NCI-H146 treated with DMSO at 0.1 percent for 48 hours (cell line): ENCODE results near the gene AMZ1.
A peak's percentile ranks its signal among the peaks of the same experiment; 100 is the strongest.
"Not testable (repeated sequence)": the region's sequence is repeated elsewhere in the genome, so short reads cannot be mapped to it uniquely, and the experiment has no call there.

Experiments
- DNase-seq: peaks from one replicate; lab custom pipeline; 2025; ENCODE audit not compliant: unreplicated experiment; lab: John Stamatoyannopoulos, UW

AMZ1 gene

DNA sequence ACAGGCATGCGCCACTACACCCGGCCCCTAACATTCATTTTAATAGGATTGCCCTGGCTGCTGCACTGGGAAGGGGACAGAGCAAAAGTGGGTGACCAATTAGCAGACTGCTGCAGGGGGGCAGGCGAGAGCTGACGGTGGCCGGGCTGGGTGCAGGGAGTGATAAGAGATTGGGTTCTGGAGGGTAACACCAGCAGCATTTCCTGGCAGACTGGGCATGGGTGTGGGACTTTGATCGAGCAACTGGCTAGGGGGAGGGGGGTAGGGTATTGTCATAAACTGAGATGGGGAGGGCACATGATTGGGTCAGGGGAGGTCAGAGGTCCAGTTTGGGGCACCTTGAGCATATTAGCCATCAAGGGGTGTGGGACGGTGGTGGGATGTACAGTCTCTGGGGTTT lies 20.2 kb upstream of the AMZ1 start:
- no peak for DNase-seq

DNA sequence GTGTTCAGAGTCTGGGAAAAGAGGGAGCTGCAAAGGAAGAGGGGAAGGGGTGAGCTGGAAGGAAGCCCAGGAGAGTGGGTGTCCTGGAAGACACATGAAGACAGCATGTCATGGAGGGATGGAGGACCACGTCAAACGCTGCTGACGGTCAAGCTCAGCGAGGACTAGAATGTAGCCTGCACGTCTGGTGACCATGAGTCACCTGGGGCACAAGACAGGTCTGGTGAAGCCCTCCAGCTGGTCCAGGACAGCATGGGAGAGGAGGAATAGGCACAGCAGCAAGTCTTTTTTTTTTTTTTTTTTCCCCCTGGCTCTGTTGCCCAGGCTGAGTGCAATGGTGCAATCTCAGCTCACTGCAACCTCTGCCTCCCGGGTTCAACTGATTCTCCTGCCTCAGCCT lies 19.6 kb upstream of the AMZ1 start:
- no peak for DNase-seq

DNA sequence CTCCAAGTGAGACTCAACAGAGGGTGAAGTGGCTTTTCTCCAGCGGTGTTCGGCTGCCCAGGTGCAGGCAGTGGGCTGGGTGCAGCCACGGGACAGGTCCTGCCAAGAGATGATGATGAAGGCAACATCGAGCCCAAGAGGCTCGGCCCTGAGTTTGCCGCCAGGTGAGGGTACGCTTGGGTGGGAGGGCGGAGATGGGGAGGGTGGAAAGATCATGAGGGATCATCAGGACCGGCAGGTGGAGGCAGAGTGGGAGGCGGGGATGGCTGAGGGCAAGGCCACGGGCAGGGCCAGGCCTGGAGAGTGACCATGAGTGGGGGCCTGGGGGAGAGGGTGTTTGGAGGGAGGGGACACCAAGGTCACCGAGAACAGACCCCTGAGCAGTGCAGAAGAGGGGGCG lies 17.8 kb upstream of the AMZ1 start:
- no peak for DNase-seq

DNA sequence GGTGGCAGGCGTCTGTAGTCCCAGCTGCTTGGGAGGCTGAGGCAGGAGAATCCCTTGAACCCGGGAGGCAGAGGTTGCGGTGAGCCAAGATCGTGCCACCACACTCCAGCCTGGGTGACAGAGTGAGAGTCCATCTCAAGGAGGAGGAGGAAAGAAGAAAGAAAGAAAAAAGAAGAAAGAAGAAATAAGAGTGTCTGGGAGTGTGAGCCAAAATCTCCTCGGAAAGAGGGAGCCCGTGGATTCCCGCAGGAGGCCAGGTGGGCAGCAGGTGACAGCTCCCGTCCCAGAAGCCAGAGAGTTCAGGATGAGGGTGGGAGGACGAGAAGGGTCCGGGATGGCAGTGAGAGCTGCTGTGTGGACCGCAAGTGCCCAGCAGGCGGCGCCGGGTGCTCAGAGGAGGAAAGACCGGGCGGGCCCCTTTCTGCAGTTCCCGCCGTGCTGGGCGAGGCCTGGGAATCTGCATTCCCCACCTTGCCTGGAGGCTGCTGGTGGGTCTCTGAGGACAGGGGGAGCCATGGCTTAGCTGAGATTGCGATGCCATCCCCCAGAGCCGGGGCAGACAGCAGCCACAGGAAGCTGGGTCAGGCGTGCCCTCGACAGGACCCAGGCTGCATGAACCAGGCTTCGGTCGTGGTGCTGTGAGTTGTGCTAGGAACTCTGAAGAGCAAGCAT lies 17.1 kb upstream of the AMZ1 start:
- DNase-seq: peak; percentile 20

DNA sequence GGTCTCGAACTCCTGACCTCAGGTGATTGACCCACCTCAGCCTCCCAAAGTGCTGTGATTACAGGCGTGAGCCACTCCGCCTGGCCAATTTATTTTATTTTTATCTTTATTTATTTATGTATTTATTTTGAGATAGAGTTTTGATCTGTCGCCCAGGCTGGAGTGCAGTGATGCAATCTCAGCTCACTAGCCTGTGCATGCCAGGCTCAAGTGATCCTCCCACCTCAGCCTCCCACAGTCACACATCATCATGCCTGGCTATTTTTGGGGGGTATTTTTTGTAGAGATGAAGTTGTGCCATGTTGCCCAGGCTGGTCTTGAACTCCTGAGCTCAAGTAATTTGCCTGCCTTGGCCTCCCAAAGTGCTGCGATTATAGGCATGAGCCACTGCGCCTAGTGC lies 14.8 kb upstream of the AMZ1 start:
- not testable (repeated sequence) for DNase-seq

DNA sequence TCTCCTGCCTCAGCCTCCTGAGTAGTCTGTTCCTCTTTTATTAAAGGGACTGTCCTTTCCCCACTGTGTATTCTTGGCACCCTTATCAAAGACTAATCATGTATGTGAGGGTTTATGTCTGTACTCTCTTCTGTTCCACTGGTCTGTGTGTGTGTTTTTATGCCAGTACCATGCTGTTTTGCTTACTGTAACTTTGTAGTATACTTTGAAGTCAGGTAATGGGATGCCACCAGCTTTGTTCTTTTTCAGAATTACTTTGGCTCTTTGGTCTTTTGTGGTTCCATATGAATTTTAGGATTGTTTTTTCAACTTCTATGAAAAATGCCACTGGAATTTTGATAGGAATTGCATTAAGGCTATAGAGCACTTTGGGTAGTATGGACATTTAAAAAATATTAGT lies 14.1 kb upstream of the AMZ1 start:
- no peak for DNase-seq

DNA sequence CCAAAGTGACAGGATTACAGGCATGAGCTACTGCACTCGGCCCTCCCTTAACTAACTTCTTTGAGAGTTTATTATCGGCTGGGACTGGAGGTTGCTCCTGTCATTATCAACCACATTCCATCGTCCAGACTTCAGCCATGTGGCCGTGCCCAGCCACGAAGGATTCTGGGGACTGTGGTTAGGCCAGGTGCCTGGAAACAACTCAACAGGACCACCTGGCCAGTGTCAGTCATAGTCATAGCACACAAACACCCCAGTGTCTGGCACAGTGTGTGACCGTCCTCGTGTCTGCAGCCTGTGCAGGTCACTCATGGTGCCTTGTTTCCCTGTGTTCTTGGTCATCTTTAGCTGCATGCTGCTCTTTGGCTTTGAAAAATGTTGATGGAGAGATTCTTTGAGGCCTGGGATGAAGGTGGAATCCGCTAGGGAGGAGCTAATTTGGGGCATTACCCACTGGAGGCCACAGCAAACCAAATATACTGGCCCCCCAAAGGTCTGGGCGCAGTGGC lies 12.7 kb upstream of the AMZ1 start:
- DNase-seq: no peak

DNA sequence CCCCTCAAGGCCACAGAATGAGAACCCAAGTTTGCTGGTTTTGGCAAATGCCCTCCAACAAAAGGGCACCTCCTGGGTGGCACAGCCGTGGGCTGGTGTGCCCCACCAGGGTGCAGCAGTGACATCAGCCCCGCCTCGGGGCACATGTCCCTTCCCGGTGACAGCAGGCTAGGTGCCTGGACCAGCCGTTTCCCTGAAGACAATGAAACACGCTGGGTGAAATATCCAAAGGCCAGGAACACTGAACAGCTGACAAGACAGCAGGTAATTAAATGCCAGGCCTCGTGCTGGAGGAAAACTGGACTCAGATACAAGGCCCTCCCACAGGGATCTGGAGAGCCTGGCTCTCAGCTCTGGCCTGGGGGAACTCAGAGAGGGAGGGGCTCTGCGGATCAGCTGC lies 11.4 kb upstream of the AMZ1 start:
- DNase-seq: peak; percentile 86

DNA sequence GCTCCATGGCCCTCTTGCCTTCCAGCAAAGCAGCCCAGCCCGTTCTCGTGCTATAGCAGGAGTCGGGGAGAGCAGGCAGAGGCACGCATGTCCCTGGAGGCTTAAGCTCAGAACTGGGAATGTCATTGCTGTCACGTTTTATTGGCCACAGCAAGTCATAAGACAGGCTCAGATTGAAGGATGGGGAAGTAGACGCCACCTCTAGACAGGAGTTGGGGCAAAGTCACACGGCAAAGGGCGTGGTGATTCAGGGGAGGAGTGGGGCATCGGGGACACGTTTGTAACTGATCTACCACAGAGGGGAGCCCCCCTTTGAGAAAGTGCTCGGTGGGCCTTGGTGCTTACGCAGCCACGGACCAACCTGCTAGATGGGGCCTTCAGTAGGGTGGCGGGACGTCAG lies 9.5 kb upstream of the AMZ1 start:
- DNase-seq: not testable (repeated sequence)

DNA sequence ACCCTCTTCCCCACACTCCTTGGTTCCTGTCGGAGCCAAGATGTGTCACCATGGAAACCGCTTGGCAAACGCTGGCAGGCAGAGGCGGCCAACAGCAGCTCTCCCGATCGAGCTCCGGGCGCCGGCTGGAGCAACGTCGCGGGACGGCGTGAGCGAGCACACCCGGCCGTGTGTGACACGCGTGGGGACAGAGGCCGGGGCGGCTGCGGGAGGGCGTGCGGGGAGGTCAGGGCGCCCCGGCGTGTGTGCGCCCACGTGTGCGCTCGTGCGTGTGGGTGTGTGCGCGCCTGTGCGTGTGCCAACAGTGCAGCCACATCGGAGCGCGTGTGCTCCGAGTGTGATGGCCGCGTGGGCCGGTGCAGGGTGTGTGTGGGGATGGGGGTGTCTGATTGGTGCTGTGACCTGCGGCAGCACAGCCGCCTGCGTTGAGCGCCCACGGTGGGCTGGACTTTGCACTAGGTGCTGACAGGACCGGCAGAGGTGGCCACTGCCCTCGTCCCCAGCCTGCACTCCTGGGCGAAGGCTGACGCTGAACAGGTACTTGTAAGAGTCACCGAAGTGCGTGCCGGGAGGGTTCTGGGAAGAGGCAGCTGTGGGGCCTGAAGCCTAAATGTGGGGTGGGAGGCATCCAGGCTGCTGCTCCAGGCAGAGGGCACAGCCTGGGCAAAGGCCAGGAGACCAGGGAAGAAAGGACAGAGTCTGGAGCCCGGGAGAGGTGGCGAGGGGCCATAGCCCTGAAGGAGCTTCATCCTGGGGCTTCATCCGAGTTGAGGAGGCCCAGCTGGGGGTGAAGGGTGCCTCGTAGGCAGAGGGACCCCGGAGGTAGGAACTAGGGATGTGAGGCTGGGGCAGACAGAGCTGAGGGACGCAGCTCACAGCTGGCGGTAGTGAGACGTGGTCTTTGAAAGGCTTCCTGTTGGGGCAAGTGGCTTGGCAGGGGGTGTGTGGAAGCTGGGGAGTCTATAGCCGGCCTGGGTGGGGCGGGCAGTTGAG lies 8.6 kb upstream of the AMZ1 start:
- not testable (repeated sequence) for DNase-seq

DNA sequence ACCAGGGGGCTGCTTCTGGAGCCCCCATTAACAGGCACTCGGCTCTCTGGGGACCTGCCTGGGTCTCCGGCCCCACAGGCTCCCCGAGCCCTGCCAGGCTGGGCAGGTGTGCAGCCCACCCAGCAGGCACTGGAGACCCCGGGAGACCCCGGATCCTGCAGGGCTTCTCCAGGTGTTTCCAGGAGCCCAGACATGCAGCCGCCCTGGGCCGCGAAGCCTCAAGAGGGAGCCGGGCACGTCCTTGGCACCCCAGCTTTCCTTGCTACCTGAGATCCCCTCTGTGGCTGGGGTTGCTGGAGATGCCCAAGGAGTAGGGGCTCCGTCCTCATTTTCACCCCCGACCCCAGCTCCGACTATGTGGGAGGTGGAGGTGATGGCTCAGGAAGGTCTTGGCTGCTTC lies 7.7 kb upstream of the AMZ1 start:
- no peak for DNase-seq

DNA sequence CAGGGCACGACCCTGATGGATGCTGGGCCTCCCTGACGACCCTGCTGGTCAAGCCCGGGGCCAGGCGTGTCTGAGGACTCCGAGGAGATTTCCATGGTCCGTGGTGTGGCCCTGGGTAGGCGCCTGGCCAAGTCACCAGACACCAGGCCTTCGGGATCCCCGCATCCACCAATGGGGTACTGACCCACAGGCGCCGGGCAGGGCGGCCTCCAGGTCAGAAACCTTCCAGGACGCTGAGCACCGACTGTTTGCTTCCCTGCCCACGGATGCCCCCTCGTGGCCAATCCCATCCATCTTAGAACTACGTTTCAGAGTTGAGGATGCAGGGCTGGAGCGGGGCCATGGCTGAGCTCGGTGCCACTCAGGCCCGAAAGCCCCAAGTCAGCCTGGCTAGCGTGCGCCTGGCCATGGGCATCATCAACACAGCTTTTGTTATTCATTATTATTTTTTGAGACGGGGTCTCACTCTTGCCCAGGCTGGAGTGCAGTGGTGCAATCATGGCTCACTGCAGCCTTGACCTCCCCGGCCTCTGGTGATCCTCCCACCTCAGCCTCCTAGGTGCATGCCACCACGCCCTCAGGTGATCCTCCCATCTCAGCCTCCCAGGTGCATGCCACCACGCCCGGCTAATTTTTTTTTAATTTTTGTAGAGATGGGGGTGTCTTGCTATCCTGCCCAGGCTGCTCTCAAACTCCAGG lies 7.1 kb upstream of the AMZ1 start:
- DNase-seq: peak; percentile 21

DNA sequence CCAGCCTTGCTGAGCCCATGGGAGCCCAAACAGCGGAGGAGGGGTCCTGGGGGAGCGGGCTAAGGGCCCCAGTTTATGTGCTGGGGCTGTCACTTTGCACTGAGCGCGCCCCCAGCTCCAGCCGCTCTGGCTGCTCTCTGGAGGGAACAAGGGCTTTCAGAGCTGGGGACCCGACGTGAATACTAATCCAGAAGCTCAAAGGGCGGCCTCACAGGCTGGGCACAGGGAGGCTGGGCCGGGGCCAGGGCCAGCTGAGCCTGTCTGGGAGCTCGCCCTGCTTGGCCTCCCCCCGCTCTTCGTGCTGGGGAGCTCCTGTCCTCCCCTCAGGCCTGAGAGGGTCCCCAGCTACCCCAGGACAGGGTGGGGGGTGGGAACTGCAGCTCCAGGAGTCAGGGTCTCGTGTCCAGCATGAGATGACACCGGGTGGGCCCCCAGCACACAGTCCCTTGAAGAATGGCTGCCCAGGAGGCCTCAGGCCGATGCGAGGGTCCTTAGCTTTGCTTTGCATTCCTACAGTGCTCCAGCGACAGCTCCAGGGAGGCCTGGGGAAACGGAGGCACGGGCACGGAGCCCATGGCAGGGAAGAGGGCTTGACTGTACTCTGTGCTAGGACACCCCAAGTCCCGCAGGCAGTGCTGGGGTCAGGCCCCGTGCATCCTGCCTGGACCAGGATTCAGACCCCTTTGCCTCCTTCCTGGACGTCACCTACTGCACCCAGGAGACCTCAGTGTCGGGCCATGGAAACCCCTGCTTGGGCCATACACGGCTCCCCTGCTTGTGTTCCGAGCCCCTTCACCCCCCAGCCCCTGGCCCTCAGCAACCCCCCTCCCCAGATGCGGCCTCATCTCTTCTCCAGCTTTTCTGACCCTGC lies 5.8 kb upstream of the AMZ1 start:
- DNase-seq: no peak

DNA sequence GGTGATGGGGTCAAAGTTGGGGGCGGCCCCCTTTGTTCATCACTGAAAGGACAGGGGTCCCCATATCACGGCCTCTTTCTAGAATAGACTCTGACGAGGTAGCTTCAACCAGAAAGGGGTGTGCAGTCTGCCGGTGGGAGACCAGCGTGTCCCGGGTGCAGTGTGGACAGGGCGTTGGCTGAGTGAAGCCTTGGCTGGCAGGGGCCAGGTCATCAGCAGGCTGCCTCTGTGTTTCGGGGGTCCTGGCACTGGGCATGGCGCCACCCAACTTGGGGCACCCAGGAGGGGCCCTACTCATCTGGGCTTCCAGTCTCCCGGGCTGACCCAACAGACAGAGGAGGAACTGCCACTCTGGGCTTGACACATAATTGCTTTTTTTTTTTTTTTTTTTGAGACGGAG lies 3.5 kb upstream of the AMZ1 start:
- no peak for DNase-seq

DNA sequence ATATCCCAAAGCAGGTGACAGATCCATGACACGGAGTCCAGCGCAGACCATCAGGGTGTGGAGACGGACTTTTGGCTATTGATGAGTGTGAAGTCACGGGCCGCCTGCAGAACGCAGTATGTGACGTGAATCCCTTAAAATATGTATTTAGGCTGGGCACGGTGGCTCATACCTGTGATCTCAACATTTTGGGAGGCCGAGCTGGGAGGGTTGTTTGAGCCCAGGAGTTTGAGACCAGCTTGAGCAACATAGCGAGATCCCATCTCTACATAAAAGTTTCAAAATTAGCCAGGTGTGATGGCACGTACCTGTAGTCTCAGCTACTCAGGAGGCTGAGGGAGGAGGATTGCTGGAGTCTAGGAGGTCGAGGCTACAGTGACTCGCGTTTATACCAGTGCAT lies 1.9 kb upstream of the AMZ1 start:
- no peak for DNase-seq

DNA sequence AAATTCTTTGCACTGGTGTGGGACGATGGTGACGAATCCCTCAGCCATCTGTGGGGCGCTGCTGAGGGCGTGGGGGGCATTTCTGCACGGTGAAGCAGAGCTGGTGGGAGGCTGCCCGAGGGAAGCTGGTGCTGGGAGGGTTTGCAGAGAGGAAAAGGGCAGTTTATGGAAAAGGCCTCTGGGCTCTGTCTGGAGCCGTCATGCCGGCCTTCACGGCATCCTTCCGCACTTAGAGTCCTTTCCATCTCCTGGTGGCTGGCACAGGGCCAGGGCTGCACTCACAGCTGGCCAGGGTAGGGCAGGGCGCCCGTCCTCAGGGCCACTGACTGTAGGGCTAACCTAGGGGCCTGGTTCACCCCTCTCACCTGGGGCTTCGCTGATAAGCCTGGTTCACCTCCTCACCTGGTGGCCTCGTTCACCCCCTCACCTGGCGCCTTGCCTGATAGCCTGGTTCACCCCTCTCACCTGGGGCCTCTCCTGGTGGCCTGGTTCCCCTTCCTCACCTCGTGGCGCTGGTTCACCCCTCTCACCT lies 598 bp upstream of the AMZ1 start:
- DNase-seq: peak; percentile 23

DNA sequence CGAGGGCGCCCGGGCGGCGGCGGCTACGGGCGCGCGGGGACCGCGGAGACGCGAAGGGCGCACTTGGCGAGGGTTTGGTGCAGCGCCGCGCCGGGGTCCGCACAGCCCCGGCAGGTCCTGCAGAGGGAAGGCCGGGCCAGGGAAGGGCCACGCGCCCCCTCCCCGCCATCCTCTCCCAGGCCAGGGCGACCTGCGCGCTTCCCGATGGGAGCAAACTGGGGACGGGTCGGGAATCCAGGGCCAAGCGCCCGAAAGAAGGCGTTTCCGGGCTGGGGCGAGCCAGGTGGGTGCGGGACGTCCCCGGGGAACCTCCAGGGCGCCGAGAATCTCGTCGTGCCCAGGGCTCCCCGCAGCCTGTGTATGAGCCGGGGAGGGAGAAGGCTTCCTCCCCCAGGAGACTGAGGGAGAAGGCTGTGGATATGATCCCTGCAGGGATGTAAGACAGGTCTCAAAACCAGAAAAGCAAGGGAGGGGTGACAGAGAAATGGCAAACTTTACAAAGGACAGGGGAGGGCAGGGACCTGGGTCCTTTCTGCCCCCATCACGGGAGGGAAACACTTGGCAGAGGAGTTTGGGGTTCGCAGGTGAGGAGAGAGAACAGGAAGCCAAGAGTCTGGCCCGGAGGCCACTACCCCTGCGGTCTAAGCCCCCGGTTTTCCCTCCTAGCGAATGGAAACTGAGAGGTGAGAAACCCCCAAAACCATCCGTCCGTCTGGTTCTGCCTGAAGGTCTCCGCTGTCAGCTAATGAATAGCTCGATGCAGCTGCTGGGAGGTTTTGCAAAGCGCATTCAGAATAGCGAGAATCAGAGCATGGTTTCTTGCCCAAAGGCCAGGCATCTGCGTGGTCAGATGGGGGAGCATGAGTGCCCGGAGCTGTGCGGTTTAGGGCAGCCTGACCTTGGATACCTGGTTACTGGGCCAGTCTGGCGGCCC lies 674 bp downstream of the AMZ1 start:
- DNase-seq: no peak

DNA sequence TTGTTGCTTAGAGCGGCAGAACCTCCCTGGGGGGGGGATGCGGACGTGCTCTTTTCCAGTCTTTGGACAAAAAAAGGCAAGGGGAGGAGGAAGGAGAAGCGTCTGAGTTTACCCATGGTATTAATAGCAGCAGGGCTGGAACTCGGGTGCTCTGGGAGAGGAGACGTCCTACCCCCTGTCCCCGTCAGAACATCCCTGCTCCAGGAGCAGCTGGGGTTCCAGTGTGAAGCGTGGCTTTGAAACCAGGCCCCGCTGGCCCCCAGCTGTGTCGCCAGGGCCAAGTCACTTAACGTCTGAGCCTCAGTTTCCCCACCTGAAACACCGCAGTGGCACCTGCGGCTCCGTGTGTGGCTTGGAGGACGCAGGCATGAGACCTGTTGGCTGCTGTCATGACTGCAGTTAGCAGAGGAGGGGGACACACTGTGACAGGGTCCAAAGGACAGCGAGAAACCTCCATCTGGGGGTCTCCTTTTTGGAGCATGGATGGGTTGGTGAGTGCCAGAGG lies 1.4 kb downstream of the AMZ1 start:
- no peak for DNase-seq
